T-cell (primary cell): Measurements from ENCODE around the gene SUGCT. TPM values are rescaled to one million over a fixed set of nuclear protein-coding genes. Genes with fewer than 3 reads are reported as not detected.

ENCODE experiments used
- ATAC-seq, 4 experiments: fragments of 200-7000 bp in 3 of 4; fragments of 150-1000 bp in 1 of 4; cut with Tn5 transposase; replicated peaks in 1 of 4; 1 replicate in 3 of 4; 2 replicates in 1 of 4; pipeline ENCODE4 v1.10.0; 2021; ENCODE audit warnings: moderate library complexity in 3 of 4, mild to moderate bottlenecking in 2 of 4, moderate number of reproducible peaks in 1 of 4
- CTCF ChIA-PET, 2 donors: fragments of 300-600 bp; sonication (Branson Sonifier 250); formaldehyde crosslinking; loops; one replicate each; lab custom pipeline; 2022; ENCODE audit warnings: antibody characterized with exemption in 2 of 2; lab: Charles Lee
- POLR2A ChIA-PET, 2 donors: fragments of 300-600 bp; sonication (Branson Sonifier 250); formaldehyde crosslinking; loops; one replicate each; lab custom pipeline; 2022; ENCODE audit warnings: antibody characterized with exemption in 2 of 2; lab: Charles Lee
- DNase-seq, 35 experiments: peaks; one replicate each; pipeline versions ENCODE4 v3.0.0 to v3.0.0-alpha.2; 2013 to 2023
- H3K27ac ChIP-seq: one replicate; pipeline ENCODE4 v1.5.1; 2013; ENCODE audit warnings: low read length
- H3K27me3 ChIP-seq, 2 experiments: replicated peaks in 1 of 2; 1 replicate in 1 of 2; 2 replicates in 1 of 2; pipeline versions ENCODE4 v1.6.1 to v1.7.0; 2013; ENCODE audit warnings: low read length in 1 of 2, mixed read lengths in 1 of 2; ENCODE audit not compliant: control insufficient read depth in 2 of 2, insufficient read depth in 2 of 2; ENCODE audit errors: extremely low read depth in 1 of 2
- H3K36me3 ChIP-seq, 2 donors: 1 replicate in 1 of 2; 2 replicates in 1 of 2; pipeline versions ENCODE4 v1.6.1 to v1.7.0; 2013; ENCODE audit warnings: low read length in 1 of 2; ENCODE audit not compliant: control insufficient read depth in 2 of 2, insufficient read depth in 1 of 2; ENCODE audit errors: extremely low read depth in 1 of 2
- H3K4me1 ChIP-seq, 2 experiments: 1 replicate in 1 of 2; 2 replicates in 1 of 2; pipeline versions ENCODE4 v1.6.1 to v1.7.0; 2013; ENCODE audit warnings: low read length in 2 of 2, mixed read lengths in 1 of 2; ENCODE audit not compliant: insufficient read depth in 2 of 2, control insufficient read depth in 1 of 2; ENCODE audit errors: extremely low read depth in 1 of 2
- H3K4me3 ChIP-seq, 2 donors: 1 replicate in 1 of 2; 2 replicates in 1 of 2; pipeline versions ENCODE4 v1.5.1 to v1.7.0; 2013; ENCODE audit warnings: mild to moderate bottlenecking in 2 of 2, low read length in 1 of 2, moderate library complexity in 1 of 2; ENCODE audit not compliant: control insufficient read depth in 1 of 2; ENCODE audit errors: extremely low read depth in 1 of 2
- H3K9me3 ChIP-seq: 2 replicates; pipeline ENCODE4 v1.7.0; 2013
- H3K27ac Mint-ChIP-seq, 2 donors: one replicate each; pipeline ENCODE4 v1.8.0; 2020 to 2021; ENCODE audit warnings: mild to moderate bottlenecking in 2 of 2, mixed read lengths in 2 of 2
- H3K27me3 Mint-ChIP-seq, 2 donors: one replicate each; pipeline ENCODE4 v1.8.0; 2021 to 2022; ENCODE audit warnings: mixed read lengths in 2 of 2
- H3K36me3 Mint-ChIP-seq: one replicate; pipeline ENCODE4 v1.8.0; 2021; ENCODE audit warnings: mixed read lengths
- H3K4me1 Mint-ChIP-seq, 3 donors: one replicate each; pipeline ENCODE4 v1.8.0; 2020 to 2022; ENCODE audit warnings: mixed read lengths in 3 of 3, mild to moderate bottlenecking in 1 of 3
- H3K4me3 Mint-ChIP-seq, 3 donors: one replicate each; pipeline ENCODE4 v1.8.0; 2020 to 2022; ENCODE audit warnings: mild to moderate bottlenecking in 3 of 3, mixed read lengths in 3 of 3, moderate library complexity in 3 of 3
- H3K9me3 Mint-ChIP-seq, 3 donors: one replicate each; pipeline ENCODE4 v1.8.0; 2020 to 2022; ENCODE audit warnings: mixed read lengths in 3 of 3
- WGBS: methylation state at CpG from one replicate; pipeline ENCODE4 v1.1.5; 2013; ENCODE audit warnings: missing lambda C conversion rate; ENCODE audit not compliant: insufficient coverage; 5-methylcytosine and 5-hydroxymethylcytosine counted together
- total RNA-seq, 35 experiments: library from RNA in 6 of 35; stranded (reverse) in 6 of 35; fragments of 120-200 nt in 1 of 35; gene quantifications; one replicate each; pipeline versions ENCODE4 v1.2.1 to v1.2.4 and lab custom pipeline; 2013 to 2026

SUGCT gene
- total RNA-seq, 5 donors from 2014 or later (not counting 1 experiment from before 2014, with no cell fraction given) = 1.3 to 3.1 (median 2.3) TPM

GRCh38 chr7:40865441-40866233 is 730.8 kb downstream of the SUGCT start:
- Histone ChIP-seq H3K36me3 (no peaks in the 10 kb centered on the region), H3K9me3 (no peaks in the 10 kb centered on the region), H3K27me3 (no peaks in the 10 kb centered on the region), H3K27ac (no peak overlapping the region), H3K4me1 (no peaks in the 10 kb centered on the region), H3K4me3 (no peak overlapping the region)
- H3K36me3 Mint-ChIP-seq = no peaks in the 10 kb centered on the region
- no peak for DNase-seq
- peaks cover 2 to 8% (median 8%) of the 10 kb centered on the region in 3 donors for H3K9me3 Mint-ChIP-seq
- ChIA-PET POLR2A (no interaction called here), CTCF (no interaction called here)
- no peaks in the 10 kb centered on the region for H3K27me3 Mint-ChIP-seq
- no peak overlapping the region for H3K4me3 Mint-ChIP-seq
- ATAC-seq = no peak
- H3K4me1 Mint-ChIP-seq = no peaks in the 10 kb centered on the region
- no peak overlapping the region for H3K27ac Mint-ChIP-seq
- WGBS = 68% methylated on average over 5 of the region's 10 CpGs

GRCh38 chr7:40866601-40867000 is 731.8 kb downstream of the SUGCT start:
- ATAC-seq (no peak), DNase-seq (no peak)
- WGBS = 75% methylated on average over 3 of the region's 10 CpGs
- H3K27me3 ChIP-seq = no peaks in the 10 kb centered on the region
- no peaks in the 10 kb centered on the region for H3K9me3 ChIP-seq
- ChIA-PET CTCF (no interaction called here), POLR2A (no interaction called here)
- no peaks in the 10 kb centered on the region for H3K4me1 ChIP-seq
- no peaks in the 10 kb centered on the region for H3K36me3 ChIP-seq
- H3K4me3 ChIP-seq = no peak overlapping the region
- Mint-ChIP-seq H3K4me3 (no peak overlapping the region), H3K27ac (no peak overlapping the region), H3K36me3 (no peaks in the 10 kb centered on the region), H3K4me1 (no peaks in the 10 kb centered on the region), H3K9me3 (peaks cover 6 to 11% (median 8%) of the 10 kb centered on the region in 3 donors), H3K27me3 (no peaks in the 10 kb centered on the region)
- no peak overlapping the region for H3K27ac ChIP-seq

GRCh38 chr7:40870108-40870507 is 735.3 kb downstream of the SUGCT start:
- no peaks in the 10 kb centered on the region for H3K36me3 Mint-ChIP-seq
- no peak overlapping the region for H3K4me3 Mint-ChIP-seq
- no peaks in the 10 kb centered on the region for H3K4me1 ChIP-seq
- no peak for ATAC-seq
- no peaks in the 10 kb centered on the region for H3K9me3 ChIP-seq
- H3K27ac Mint-ChIP-seq = no peak overlapping the region
- H3K4me3 ChIP-seq = no peak overlapping the region
- no peaks in the 10 kb centered on the region for H3K27me3 ChIP-seq
- DNase-seq = no peak
- CTCF ChIA-PET = no interaction called here
- POLR2A ChIA-PET = no interaction called here
- H3K9me3 Mint-ChIP-seq = peaks cover 8 to 10% (median 8%) of the 10 kb centered on the region in 3 donors
- H3K4me1 Mint-ChIP-seq = no peaks in the 10 kb centered on the region
- no peak overlapping the region for H3K27ac ChIP-seq
- no peaks in the 10 kb centered on the region for H3K27me3 Mint-ChIP-seq
- no peaks in the 10 kb centered on the region for H3K36me3 ChIP-seq

- peaks cover 3 to 14% (median 8%) of the 10 kb centered on the region in 3 donors for H3K9me3 Mint-ChIP-seq
- 92% methylated on average over 3 of the region's 3 CpGs for WGBS
- CTCF ChIA-PET = interaction anchor here in 1 of 2 donors (0.6 kb wide), 1 partner anchor 807 kb away, joined by 3 read pairs; no protein-coding TSS in a partner anchor
Observed at GRCh38 chr7:40873248-40873647, 738.4 kb downstream of the SUGCT start.

GRCh38 chr7:40874756-40875155 is 740.0 kb downstream of the SUGCT start:
- peaks cover 3 to 12% (median 8%) of the 10 kb centered on the region in 3 donors for H3K9me3 Mint-ChIP-seq
- ATAC-seq (no peak), DNase-seq (no peak)
- no peaks in the 10 kb centered on the region for H3K4me1 ChIP-seq
- no peak overlapping the region for H3K4me3 ChIP-seq
- no peaks in the 10 kb centered on the region for H3K9me3 ChIP-seq
- no peak overlapping the region for H3K27ac Mint-ChIP-seq
- H3K36me3 Mint-ChIP-seq = no peaks in the 10 kb centered on the region
- no peaks in the 10 kb centered on the region for H3K27me3 ChIP-seq
- 88% methylated on average over 1 of the region's 4 CpGs for WGBS
- H3K27me3 Mint-ChIP-seq = no peaks in the 10 kb centered on the region
- no peak overlapping the region for H3K4me3 Mint-ChIP-seq
- H3K4me1 Mint-ChIP-seq = no peaks in the 10 kb centered on the region
- H3K27ac ChIP-seq = no peak overlapping the region
- ChIA-PET CTCF (no interaction called here), POLR2A (no interaction called here)
- no peaks in the 10 kb centered on the region for H3K36me3 ChIP-seq

More at GRCh38 chr7:40873248-40873647, 738.4 kb downstream of the SUGCT start:
- no peaks in the 10 kb centered on the region for H3K4me1 ChIP-seq
- DNase-seq (no peak), ATAC-seq (no peak)
- H3K4me3 ChIP-seq = no peak overlapping the region
- no peaks in the 10 kb centered on the region for H3K36me3 Mint-ChIP-seq
- no peaks in the 10 kb centered on the region for H3K27me3 ChIP-seq
- POLR2A ChIA-PET = interaction anchor here in 1 of 2 donors (0.6 kb wide), 1 partner anchor 15 kb away, joined by 3 read pairs; no protein-coding TSS in a partner anchor
- no peaks in the 10 kb centered on the region for H3K4me1 Mint-ChIP-seq
- H3K36me3 ChIP-seq = no peaks in the 10 kb centered on the region
- H3K27ac Mint-ChIP-seq = no peak overlapping the region
- no peaks in the 10 kb centered on the region for H3K27me3 Mint-ChIP-seq
- no peak overlapping the region for H3K4me3 Mint-ChIP-seq
- no peaks in the 10 kb centered on the region for H3K9me3 ChIP-seq
- H3K27ac ChIP-seq = no peak overlapping the region

- no peak for ATAC-seq
- ChIA-PET CTCF (no interaction called here), POLR2A (no interaction called here)
- no peak overlapping the region for H3K4me3 ChIP-seq
- Mint-ChIP-seq H3K4me3 (no peak overlapping the region), H3K27ac (no peak overlapping the region), H3K4me1 (no peaks in the 10 kb centered on the region), H3K27me3 (no peaks in the 10 kb centered on the region), H3K9me3 (peaks cover 0 to 7% (median 4%) of the 10 kb centered on the region in 3 donors), H3K36me3 (no peaks in the 10 kb centered on the region)
- no peaks in the 10 kb centered on the region for H3K27me3 ChIP-seq
- no peaks in the 10 kb centered on the region for H3K36me3 ChIP-seq
- H3K9me3 ChIP-seq = no peaks in the 10 kb centered on the region
- H3K27ac ChIP-seq = no peak overlapping the region
- H3K4me1 ChIP-seq = no peaks in the 10 kb centered on the region
- WGBS = 81% methylated on average over 2 of the region's 3 CpGs
- no peak for DNase-seq
Observed at GRCh38 chr7:40876601-40877000, 741.8 kb downstream of the SUGCT start.
